Endodermal cell (in vitro differentiated cells): ENCODE measurements around the gene SOX2. TPM values are rescaled to one million over a fixed set of nuclear protein-coding genes. Genes with fewer than 3 reads are reported as not detected.
A peak's percentile ranks its signal among the peaks of the same experiment; 100 is the strongest.

Experiments used
- DNase-seq: peaks from one replicate; pipeline ENCODE4 v3.0.0-alpha.2; 2017
- H3K27ac ChIP-seq: 2 replicates; pipeline ENCODE4 v1.5.1; 2013; ENCODE audit warnings: mild to moderate bottlenecking, low read depth, low read length, moderate library complexity
- H3K27me3 ChIP-seq: 2 replicates; pipeline ENCODE4 v1.6.1; 2013; ENCODE audit warnings: mild to moderate bottlenecking, low read length, moderate library complexity; ENCODE audit not compliant: insufficient read depth, control insufficient read depth, poor library complexity, severe bottlenecking
- H3K36me3 ChIP-seq: 2 replicates; pipeline ENCODE4 v1.7.0; 2013; ENCODE audit warnings: mild to moderate bottlenecking, low read length, moderate library complexity; ENCODE audit not compliant: control insufficient read depth, insufficient read depth
- H3K4me1 ChIP-seq: one replicate; pipeline ENCODE4 v1.7.0; 2013; ENCODE audit warnings: low read length; ENCODE audit not compliant: control insufficient read depth, insufficient read depth
- H3K4me3 ChIP-seq: 2 replicates; pipeline ENCODE4 v1.5.1; 2013; ENCODE audit warnings: mild to moderate bottlenecking, low read length, moderate library complexity
- H3K9ac ChIP-seq: 2 replicates; pipeline ENCODE4 v1.6.1; 2013; ENCODE audit warnings: mild to moderate bottlenecking, low read length, moderate library complexity; ENCODE audit not compliant: poor library complexity, severe bottlenecking; ENCODE audit errors: extremely low read depth
- H3K9me3 ChIP-seq: 2 replicates; pipeline ENCODE4 v1.6.1; 2013; ENCODE audit warnings: mild to moderate bottlenecking, low read length, moderate library complexity; ENCODE audit not compliant: control insufficient read depth
- H3K27ac Mint-ChIP-seq: 2 replicates; pipeline ENCODE4 v1.8.0; 2020; ENCODE audit warnings: mixed read lengths
- H3K27me3 Mint-ChIP-seq: 2 replicates; pipeline ENCODE4 v1.8.0; 2021; ENCODE audit warnings: mild to moderate bottlenecking, mixed read lengths; ENCODE audit not compliant: insufficient read depth
- H3K36me3 Mint-ChIP-seq: 2 replicates; pipeline ENCODE4 v1.8.0; 2020; ENCODE audit warnings: low read depth, mixed read lengths
- H3K4me1 Mint-ChIP-seq: 2 replicates; pipeline ENCODE4 v1.8.0; 2020; ENCODE audit warnings: mixed read lengths
- H3K4me3 Mint-ChIP-seq: 2 replicates; pipeline ENCODE4 v1.8.0; 2020; ENCODE audit warnings: mild to moderate bottlenecking, moderate library complexity, mixed read lengths
- H3K9me3 Mint-ChIP-seq: 2 replicates; pipeline ENCODE4 v1.8.0; 2020; ENCODE audit warnings: mild to moderate bottlenecking, mixed read lengths
- WGBS, 2 experiments: methylation state at CpG; one replicate each; pipeline versions ENCODE4 v1.1.5 to v1.1.7; 2013; ENCODE audit warnings: missing lambda C conversion rate in 2 of 2, mixed read lengths in 1 of 2; ENCODE audit not compliant: insufficient coverage in 1 of 2, insufficient read length in 1 of 2; 5-methylcytosine and 5-hydroxymethylcytosine counted together
- total RNA-seq, 2 donors: library from RNA; stranded (reverse); fragmentation: NEBNext Ultra II Directional in 1 of 2; extraction: Animal tissue kit (Norgen Biotek cat#: 25700) in 1 of 2; gene quantifications; 2 replicates in 1 of 2; 3 replicates in 1 of 2; pipeline ENCODE4 v1.2.1, GENCODE V29; 2021
- TF ChIP-seq, protein P1 (sequence below): fragments of 200-600 bp; sonication (generic); conservative IDR thresholded peaks from 2 replicates; pipeline ENCODE4 v1.5.0; 2021; ENCODE audit warnings: antibody characterized with exemption, mild to moderate bottlenecking

SOX2 gene
- total RNA-seq, 2 donors from 2014 or later = 1.8 to 39.5 TPM

DNA sequence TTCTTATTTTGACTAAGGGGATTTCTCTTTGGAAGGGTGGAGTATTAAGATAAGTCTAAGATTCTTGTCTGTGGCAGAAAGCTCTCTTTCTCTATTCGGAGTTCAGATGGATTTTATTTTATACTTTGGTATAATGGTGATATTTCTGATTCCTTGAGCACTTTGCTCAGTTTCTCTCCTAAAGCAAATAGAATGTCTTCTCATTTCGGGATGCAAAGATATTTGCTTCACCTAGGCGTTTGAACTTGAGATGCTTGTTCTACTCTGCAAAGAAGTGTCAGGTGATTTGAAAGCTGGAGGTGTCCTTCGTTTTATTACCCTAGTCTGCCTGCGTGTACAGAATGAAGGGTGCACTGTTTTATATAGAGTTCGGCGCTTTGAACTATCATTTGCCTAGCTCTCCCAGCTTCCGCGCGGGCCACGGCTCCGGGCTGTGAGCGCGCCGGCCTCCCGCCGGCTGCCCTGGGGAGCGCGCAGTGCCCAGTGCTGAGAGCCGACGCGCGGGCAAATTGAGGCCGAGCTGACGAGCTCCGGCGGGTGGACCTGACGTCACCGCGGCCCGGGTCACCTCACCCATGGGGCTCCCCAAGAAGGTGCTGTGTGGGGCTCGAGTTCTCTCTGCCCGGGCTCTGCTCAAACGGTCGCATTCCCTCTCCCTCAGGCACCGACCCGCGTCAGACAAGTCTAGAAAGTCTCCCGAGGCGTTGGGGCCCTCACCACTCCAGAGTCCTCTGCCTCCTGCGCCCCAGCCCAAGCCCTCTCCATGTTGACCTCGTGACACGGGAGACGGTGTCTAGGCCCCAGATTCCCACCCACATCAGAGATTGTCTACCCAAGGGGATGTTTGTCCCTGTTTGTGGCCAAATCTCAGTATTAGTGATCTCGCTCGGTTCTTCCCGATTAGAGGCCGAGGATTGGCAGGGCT, 7.5 kb downstream of the SOX2 start:
- Histone ChIP-seq H3K27ac (peak overlapping the region; percentile 11), H3K9ac (no peak overlapping the region), H3K36me3 (no peaks in the 10 kb centered on the region), H3K27me3 (peaks cover 89% of the 10 kb centered on the region), H3K4me1 (peaks cover 9% of the 10 kb centered on the region), H3K4me3 (no peak overlapping the region), H3K9me3 (no peaks in the 10 kb centered on the region)
- H3K27me3 Mint-ChIP-seq = peaks cover 93% of the 10 kb centered on the region
- H3K4me3 Mint-ChIP-seq = peak overlapping the region; percentile 41
- H3K4me1 Mint-ChIP-seq = peaks cover 53% of the 10 kb centered on the region
- H3K36me3 Mint-ChIP-seq = no peaks in the 10 kb centered on the region
- no peak for DNase-seq
- TF ChIP-seq, protein P1, sequence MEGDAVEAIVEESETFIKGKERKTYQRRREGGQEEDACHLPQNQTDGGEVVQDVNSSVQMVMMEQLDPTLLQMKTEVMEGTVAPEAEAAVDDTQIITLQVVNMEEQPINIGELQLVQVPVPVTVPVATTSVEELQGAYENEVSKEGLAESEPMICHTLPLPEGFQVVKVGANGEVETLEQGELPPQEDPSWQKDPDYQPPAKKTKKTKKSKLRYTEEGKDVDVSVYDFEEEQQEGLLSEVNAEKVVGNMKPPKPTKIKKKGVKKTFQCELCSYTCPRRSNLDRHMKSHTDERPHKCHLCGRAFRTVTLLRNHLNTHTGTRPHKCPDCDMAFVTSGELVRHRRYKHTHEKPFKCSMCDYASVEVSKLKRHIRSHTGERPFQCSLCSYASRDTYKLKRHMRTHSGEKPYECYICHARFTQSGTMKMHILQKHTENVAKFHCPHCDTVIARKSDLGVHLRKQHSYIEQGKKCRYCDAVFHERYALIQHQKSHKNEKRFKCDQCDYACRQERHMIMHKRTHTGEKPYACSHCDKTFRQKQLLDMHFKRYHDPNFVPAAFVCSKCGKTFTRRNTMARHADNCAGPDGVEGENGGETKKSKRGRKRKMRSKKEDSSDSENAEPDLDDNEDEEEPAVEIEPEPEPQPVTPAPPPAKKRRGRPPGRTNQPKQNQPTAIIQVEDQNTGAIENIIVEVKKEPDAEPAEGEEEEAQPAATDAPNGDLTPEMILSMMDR = no peak
- 93% methylated on average over 31 to 48 of the region's 48 CpGs for WGBS, 2 experiments
- H3K27ac Mint-ChIP-seq = no peak overlapping the region
- no peaks in the 10 kb centered on the region for H3K9me3 Mint-ChIP-seq

DNA sequence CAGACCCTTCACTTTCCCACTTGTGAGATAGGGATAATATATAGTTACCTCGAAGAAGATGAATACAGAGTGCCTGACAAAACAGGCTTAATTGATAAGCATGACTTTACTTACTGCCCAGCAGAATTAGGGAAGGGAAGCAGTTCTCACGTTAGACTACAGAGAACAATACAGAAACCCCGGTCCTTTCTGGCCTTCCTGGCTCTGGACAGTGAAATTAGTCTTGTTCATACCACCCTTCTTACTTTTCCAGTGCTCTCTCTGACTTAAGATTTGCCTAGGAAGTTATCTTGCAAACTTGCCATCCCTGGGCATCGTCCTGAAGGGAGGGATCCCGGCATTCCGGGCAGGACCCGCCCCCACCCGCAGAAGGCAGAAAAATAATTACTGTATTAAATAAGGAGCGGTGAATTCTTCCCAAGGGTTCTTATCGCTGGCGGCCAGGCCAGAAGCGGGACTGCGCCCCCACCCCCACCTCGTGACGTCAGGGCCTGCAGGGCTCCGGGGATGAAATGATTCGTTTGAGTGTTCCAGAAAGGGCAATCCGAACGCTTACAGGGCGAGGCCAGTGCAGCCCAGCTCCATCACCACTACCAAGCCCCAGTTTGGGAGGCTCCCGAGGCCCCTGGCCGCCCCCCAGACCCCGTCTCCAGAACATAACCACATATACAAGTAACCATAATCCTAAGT, 8.4 kb downstream of the SOX2 start:
- H3K36me3 Mint-ChIP-seq = no peaks in the 10 kb centered on the region
- H3K9me3 ChIP-seq = no peaks in the 10 kb centered on the region
- no peak overlapping the region for H3K4me3 ChIP-seq
- H3K27ac Mint-ChIP-seq = no peak overlapping the region
- WGBS, 2 experiments = 91% methylated on average over 10 to 23 of the region's 23 CpGs
- no peak overlapping the region for H3K4me3 Mint-ChIP-seq
- peaks cover 89% of the 10 kb centered on the region for H3K27me3 ChIP-seq
- peaks cover 2% of the 10 kb centered on the region for H3K4me1 ChIP-seq
- peaks cover 93% of the 10 kb centered on the region for H3K27me3 Mint-ChIP-seq
- H3K36me3 ChIP-seq = no peaks in the 10 kb centered on the region
- peaks cover 54% of the 10 kb centered on the region for H3K4me1 Mint-ChIP-seq
- H3K9me3 Mint-ChIP-seq = no peaks in the 10 kb centered on the region
- TF ChIP-seq, protein P1 = no peak
- DNase-seq = no peak
- peak overlapping the region; percentile 11 for H3K27ac ChIP-seq
- no peak overlapping the region for H3K9ac ChIP-seq

DNA sequence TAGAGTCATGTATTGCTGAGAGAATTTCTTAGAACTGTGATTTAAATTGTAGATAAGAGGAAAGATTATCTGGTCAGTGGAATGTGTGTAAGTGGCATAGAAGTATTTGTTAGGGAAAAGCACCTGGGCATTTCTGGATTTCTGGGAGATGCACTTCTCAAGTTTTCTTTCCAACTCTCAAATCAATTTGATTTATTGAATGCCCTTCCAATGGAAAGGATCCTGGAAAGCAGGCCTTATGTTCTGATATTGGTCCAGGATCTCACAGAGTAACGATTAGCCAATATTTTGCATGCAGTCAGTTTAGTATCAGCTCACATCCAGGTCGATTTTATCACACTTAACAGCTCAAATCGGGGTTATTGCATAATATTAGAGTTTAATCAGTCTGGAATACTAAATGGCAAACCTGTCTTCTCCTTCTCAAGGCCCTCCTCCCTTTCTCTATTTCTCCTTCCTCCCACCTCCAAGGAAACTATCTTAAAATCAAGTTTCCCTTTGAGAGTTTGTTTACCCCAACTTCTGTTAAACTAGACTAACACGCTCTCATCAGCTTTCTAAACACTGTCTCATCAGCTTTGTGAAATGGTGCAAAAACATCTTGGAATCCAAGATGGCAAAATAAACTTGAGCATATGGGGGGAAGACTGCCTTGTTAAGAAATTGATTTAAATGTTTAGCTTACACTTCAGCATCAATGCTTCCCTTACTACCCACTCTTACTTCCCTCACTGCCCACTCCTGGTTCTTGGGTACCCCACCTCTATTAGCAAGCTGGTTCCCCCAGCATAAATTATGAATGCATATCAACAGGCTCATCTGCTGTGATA, 9.5 kb downstream of the SOX2 start:
- peaks cover 51% of the 10 kb centered on the region for H3K4me1 Mint-ChIP-seq
- H3K27ac Mint-ChIP-seq = no peak overlapping the region
- no peaks in the 10 kb centered on the region for H3K36me3 ChIP-seq
- H3K4me3 Mint-ChIP-seq = no peak overlapping the region
- H3K4me1 ChIP-seq = no peaks in the 10 kb centered on the region
- H3K27me3 Mint-ChIP-seq = peaks cover 95% of the 10 kb centered on the region
- peaks cover 89% of the 10 kb centered on the region for H3K27me3 ChIP-seq
- H3K9me3 ChIP-seq = no peaks in the 10 kb centered on the region
- DNase-seq = no peak
- 83 to 86% methylated on average over 1 to 4 of the region's 4 CpGs for WGBS, 2 experiments
- H3K36me3 Mint-ChIP-seq = no peaks in the 10 kb centered on the region
- H3K4me3 ChIP-seq = no peak overlapping the region
- no peak overlapping the region for H3K9ac ChIP-seq
- H3K9me3 Mint-ChIP-seq = no peaks in the 10 kb centered on the region
- TF ChIP-seq, protein P1 = no peak
- peak overlapping the region; percentile 85 for H3K27ac ChIP-seq
